SK-N-SH treated with all-trans-retinoic acid at 6 μM for 48 hours (cell line): ENCODE results near the gene ATP6V1D.
"Not testable (repeated sequence)": the region's sequence is repeated elsewhere in the genome, so short reads cannot be mapped to it uniquely, and the experiment has no call there.

Source experiments
- ATAC-seq: fragments of 200-7000 bp; cut with Tn5 transposase; 3 replicates; pipeline ENCODE4 v1.9.1; 2020; ENCODE audit warnings: mild to moderate bottlenecking, moderate library complexity
- ARNTL ChIP-seq: fragments of 450-650 bp; formaldehyde crosslinking; IDR thresholded peaks from 2 replicates; pipeline ENCODE4 v1.5.0; 2020; ENCODE audit warnings: low read depth, mild to moderate bottlenecking, moderate library complexity, borderline replicate concordance
- CREB5 ChIP-seq: fragments of 250-450 bp; sonication (Bioruptor Pico); IDR thresholded peaks from 2 replicates; pipeline ENCODE4 v1.5.1; 2020; ENCODE audit warnings: low read depth, mild to moderate bottlenecking, moderate library complexity
- CSDC2 ChIP-seq: fragments of 250-450 bp; sonication (Bioruptor Pico); IDR thresholded peaks from 2 replicates; pipeline ENCODE4 v1.5.0; 2020; ENCODE audit warnings: mild to moderate bottlenecking, moderate library complexity
- CSRNP3 ChIP-seq: fragments of 250-450 bp; sonication (Bioruptor Pico); IDR thresholded peaks from 2 replicates; pipeline ENCODE4 v1.5.1; 2021; ENCODE audit warnings: mild to moderate bottlenecking, moderate library complexity
- ESRRG ChIP-seq: fragments of 250-450 bp; sonication (Bioruptor Pico); IDR thresholded peaks from 2 replicates; pipeline ENCODE4 v1.6.1; 2021; ENCODE audit warnings: mild to moderate bottlenecking
- GLIS3 ChIP-seq: fragments of 250-450 bp; sonication (Bioruptor Pico); IDR thresholded peaks from 2 replicates; pipeline ENCODE4 v1.5.0; 2020; ENCODE audit warnings: mild to moderate bottlenecking, moderate library complexity
- OSR1 ChIP-seq: fragments of 250-450 bp; sonication (Bioruptor Pico); IDR thresholded peaks from 2 replicates; pipeline ENCODE4 v1.8.0; 2022; ENCODE audit warnings: moderate library complexity, mild to moderate bottlenecking, inconsistent platforms
- PATZ1 ChIP-seq: fragments of 250-450 bp; sonication (Bioruptor Pico); IDR thresholded peaks from 2 replicates; pipeline ENCODE4 v1.8.0; 2020; ENCODE audit warnings: mild to moderate bottlenecking, moderate library complexity, borderline replicate concordance
- POU6F1 ChIP-seq: fragments of 250-450 bp; sonication (Bioruptor Pico); IDR thresholded peaks from 2 replicates; pipeline ENCODE4 v1.8.0; 2021; ENCODE audit warnings: low read depth, mild to moderate bottlenecking, moderate library complexity, borderline replicate concordance
- PPARA ChIP-seq: fragments of 250-450 bp; sonication (Bioruptor Pico); IDR thresholded peaks from 2 replicates; pipeline ENCODE4 v1.5.0; 2020; ENCODE audit warnings: mild to moderate bottlenecking, borderline replicate concordance
- RARB ChIP-seq: fragments of 250-450 bp; sonication (Bioruptor Pico); IDR thresholded peaks from 2 replicates; pipeline ENCODE4 v1.8.0; 2021; ENCODE audit warnings: mild to moderate bottlenecking, moderate library complexity
- SNAI2 ChIP-seq: fragments of 250-450 bp; sonication (Bioruptor Pico); IDR thresholded peaks from 2 replicates; pipeline ENCODE4 v1.5.0; 2020; ENCODE audit warnings: mild to moderate bottlenecking, moderate library complexity
- TCF4 ChIP-seq: fragments of 250-450 bp; sonication (Bioruptor Pico); IDR thresholded peaks from 2 replicates; pipeline ENCODE4 v1.8.0; 2021; ENCODE audit warnings: mild to moderate bottlenecking, moderate library complexity, borderline replicate concordance
- TOX ChIP-seq: fragments of 250-450 bp; sonication (Bioruptor Pico); IDR thresholded peaks from 2 replicates; pipeline ENCODE4 v1.8.0; 2021; ENCODE audit warnings: mild to moderate bottlenecking, moderate library complexity, borderline replicate concordance
- TSHZ2 ChIP-seq: fragments of 250-450 bp; sonication (Bioruptor Pico); IDR thresholded peaks from 2 replicates; pipeline ENCODE4 v1.5.0; 2020; ENCODE audit warnings: mild to moderate bottlenecking, moderate library complexity
- ZC3H10 ChIP-seq: fragments of 250-450 bp; sonication (Bioruptor Pico); IDR thresholded peaks from 2 replicates; pipeline ENCODE4 v1.5.1; 2021; ENCODE audit warnings: mild to moderate bottlenecking, moderate library complexity
- ZFP3 ChIP-seq: fragments of 250-450 bp; sonication (Bioruptor Pico); IDR thresholded peaks from 2 replicates; pipeline ENCODE4 v1.5.0; 2020; ENCODE audit warnings: mild to moderate bottlenecking, moderate library complexity
- ZFP30 ChIP-seq: fragments of 450-650 bp; formaldehyde crosslinking; IDR thresholded peaks from 2 replicates; pipeline ENCODE4 v1.5.0; 2022; ENCODE audit warnings: mild to moderate bottlenecking, moderate library complexity
- ZNF565 ChIP-seq: fragments of 450-650 bp; formaldehyde crosslinking; conservative IDR thresholded peaks from 2 replicates; pipeline ENCODE4 v1.5.0; 2020; ENCODE audit warnings: low read depth, mild to moderate bottlenecking, moderate library complexity
- ZNF70 ChIP-seq: fragments of 450-650 bp; formaldehyde crosslinking; IDR thresholded peaks from 2 replicates; pipeline ENCODE4 v1.5.0; 2020; ENCODE audit warnings: mild to moderate bottlenecking, moderate library complexity
- ZNF8 ChIP-seq: fragments of 450-650 bp; formaldehyde crosslinking; IDR thresholded peaks from 2 replicates; pipeline ENCODE4 v1.5.0; 2020; ENCODE audit warnings: mild to moderate bottlenecking, moderate library complexity

The ATP6V1D gene

GRCh38 chr14:67359775-67360469, at the start of gene ATP6V1D, which contains the start of gene EIF2S1:
ATP6V1D (minus strand) TSS chr14:67359804; CDS start chr14:67359698, 106 bp downstream.
EIF2S1 (plus strand) TSS chr14:67360328; CDS start chr14:67364768, 4,440 bp downstream.
- TF ChIP-seq PATZ1 (CRISPR knock-in tag) (no peak), SNAI2 (no peak), TSHZ2 (CRISPR knock-in tag) (no peak), TCF4 (CRISPR knock-in tag) (no peak), GLIS3 (CRISPR knock-in tag) (no peak), ZFP3 (CRISPR knock-in tag) (no peak), ARNTL (CRISPR knock-in tag) (no peak), ZNF70 (CRISPR knock-in tag) (no peak), CSDC2 (CRISPR knock-in tag) (no peak), OSR1 (no peak)
- peak; percentile 91 for ATAC-seq

GRCh38 chr14:67408122-67408801, 48.7 kb upstream of the ATP6V1D start:
- not testable (repeated sequence) for ATAC-seq

GRCh38 chr14:67405771-67406170, 46.2 kb upstream of the ATP6V1D start:
- TF ChIP-seq TOX (CRISPR knock-in tag) (no peak), ESRRG (CRISPR knock-in tag) (no peak), ZNF8 (CRISPR knock-in tag) (no peak), ZNF565 (CRISPR knock-in tag) (no peak), PPARA (no peak), CREB5 (CRISPR knock-in tag) (no peak), PATZ1 (CRISPR knock-in tag) (no peak), RARB (CRISPR knock-in tag) (no peak), CSRNP3 (CRISPR knock-in tag) (no peak), ZC3H10 (no peak), ZFP3 (CRISPR knock-in tag) (no peak), POU6F1 (no peak), TCF4 (CRISPR knock-in tag) (no peak), ZNF70 (CRISPR knock-in tag) (no peak), ZFP30 (CRISPR knock-in tag) (no peak)
- ATAC-seq: no peak
